KMS-11 (cell line): ENCODE data around the gene SEZ6.

Experiments
- H2AFZ ChIP-seq: fragments of 200-600 bp; sonication (generic); 2 replicates; pipeline ENCODE4 v1.6.1; 2016; ENCODE audit warnings: antibody characterized with exemption, mixed run types, low read depth
- H3K27ac ChIP-seq: fragments of 200-600 bp; sonication (generic); 2 replicates; pipeline ENCODE4 v1.6.1; 2016; ENCODE audit warnings: mild to moderate bottlenecking, mixed run types
- H3K27me3 ChIP-seq: fragments of 200-600 bp; sonication (generic); 2 replicates; pipeline ENCODE4 v1.6.1; 2017; ENCODE audit warnings: mild to moderate bottlenecking, low read depth, mixed run types, moderate library complexity; ENCODE audit not compliant: insufficient read depth
- H3K36me3 ChIP-seq: fragments of 200-600 bp; sonication (generic); 2 replicates; pipeline ENCODE4 v1.6.1; 2017; ENCODE audit warnings: mild to moderate bottlenecking, mixed run types; ENCODE audit not compliant: insufficient read depth
- H3K4me1 ChIP-seq: fragments of 200-600 bp; sonication (generic); 2 replicates; pipeline ENCODE4 v1.6.1; 2016; ENCODE audit warnings: mild to moderate bottlenecking, low read depth, mixed run types; ENCODE audit not compliant: poor library complexity, severe bottlenecking
- H3K4me2 ChIP-seq: fragments of 200-600 bp; sonication (generic); 2 replicates; pipeline ENCODE4 v1.7.0; 2016; ENCODE audit warnings: mild to moderate bottlenecking, mixed run types
- H3K4me3 ChIP-seq: fragments of 200-600 bp; sonication (generic); IDR thresholded peaks from 2 replicates; pipeline ENCODE4 v1.6.1; 2017; ENCODE audit warnings: low read depth, low read length, mixed read lengths; ENCODE audit not compliant: insufficient read depth
- H3K79me2 ChIP-seq: fragments of 200-600 bp; sonication (generic); 2 replicates; pipeline ENCODE4 v1.6.1; 2016; ENCODE audit warnings: low read depth, mixed run types; ENCODE audit not compliant: insufficient read depth
- H3K9ac ChIP-seq: fragments of 200-600 bp; sonication (generic); 2 replicates; pipeline ENCODE4 v1.6.1; 2016; ENCODE audit warnings: mild to moderate bottlenecking, mixed run types
- H4K20me1 ChIP-seq: fragments of 200-600 bp; sonication (generic); 2 replicates; pipeline ENCODE4 v1.6.1; 2016; ENCODE audit warnings: mild to moderate bottlenecking, mixed run types; ENCODE audit not compliant: insufficient read depth
- CTCF ChIP-seq: fragments of 200-600 bp; sonication (generic); conservative IDR thresholded peaks from 2 replicates; pipeline ENCODE4 v1.6.1; 2017; ENCODE audit warnings: low read depth, mild to moderate bottlenecking, antibody characterized with exemption, low read length, moderate library complexity, mixed read lengths

The SEZ6 gene

DNA sequence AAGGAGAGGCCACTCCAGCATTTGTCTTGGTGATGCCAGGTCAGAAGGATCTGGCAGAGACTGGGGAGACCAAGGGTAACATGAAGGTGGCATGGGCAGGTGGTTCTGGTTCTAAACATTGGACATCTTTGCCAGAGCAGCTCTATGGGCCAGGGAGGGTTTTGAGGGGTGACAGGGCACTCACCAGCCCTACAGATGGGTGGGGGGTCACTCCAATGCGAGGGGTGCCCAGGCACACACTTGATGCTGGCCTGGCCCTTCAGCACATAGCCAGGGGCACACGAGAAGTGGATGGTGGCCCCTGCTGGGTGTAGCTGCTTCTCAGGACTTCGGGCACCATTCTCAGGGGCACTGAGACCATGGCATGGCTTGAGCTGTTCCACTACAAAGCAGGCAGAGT lies 49.0 kb downstream of the SEZ6 start:
- no peak overlapping the region for H2AFZ ChIP-seq
- H3K79me2 ChIP-seq, result no peaks in the 10 kb centered on the region
- H3K27ac ChIP-seq, result no peak overlapping the region
- H3K4me3 ChIP-seq, result no peak overlapping the region
- no peak for TF ChIP-seq CTCF
- H4K20me1 ChIP-seq, result no peaks in the 10 kb centered on the region
- no peaks in the 10 kb centered on the region for H3K36me3 ChIP-seq
- H3K4me1 ChIP-seq, result peaks cover 13% of the 10 kb centered on the region
- H3K27me3 ChIP-seq, result peaks cover 5% of the 10 kb centered on the region; the same call in 1 of the 2 replicates
- no peak overlapping the region for H3K9ac ChIP-seq
- H3K4me2 ChIP-seq, result no peak overlapping the region

GRCh38 chr17:28956112-28956511 lies 49.7 kb downstream of the SEZ6 start:
- H3K36me3 ChIP-seq, result no peaks in the 10 kb centered on the region
- H3K79me2 ChIP-seq, result no peaks in the 10 kb centered on the region
- H3K27ac ChIP-seq, result no peak overlapping the region
- H3K9ac ChIP-seq, result no peak overlapping the region
- H3K4me1 ChIP-seq, result peaks cover 13% of the 10 kb centered on the region
- no peak for TF ChIP-seq CTCF
- H3K27me3 ChIP-seq, result no peaks in the 10 kb centered on the region; the same call in 1 of the 2 replicates
- no peak overlapping the region for H2AFZ ChIP-seq
- H4K20me1 ChIP-seq, result no peaks in the 10 kb centered on the region
- no peak overlapping the region for H3K4me3 ChIP-seq
- no peak overlapping the region for H3K4me2 ChIP-seq

DNA sequence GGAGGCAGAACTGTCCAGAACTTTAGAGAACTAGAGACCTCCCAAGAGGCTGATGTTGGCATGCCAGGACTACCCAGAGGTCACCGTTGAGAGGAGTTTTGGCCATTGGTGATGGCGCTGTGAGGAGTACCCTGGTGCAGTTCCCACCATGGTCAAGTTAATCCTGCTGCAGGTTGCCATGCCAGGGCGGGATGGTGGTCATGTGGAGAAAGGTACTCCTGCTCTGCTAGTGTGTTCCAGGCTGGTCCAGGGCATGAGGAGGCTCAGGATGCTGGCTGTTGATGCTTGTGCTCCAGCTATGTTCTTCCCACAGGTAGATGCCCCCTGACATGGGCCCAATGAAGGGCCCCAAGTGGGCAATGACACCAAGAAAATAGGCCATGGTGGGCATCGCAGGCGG lies 50.4 kb downstream of the SEZ6 start:
- Histone ChIP-seq H3K36me3 (no peaks in the 10 kb centered on the region), H4K20me1 (no peaks in the 10 kb centered on the region), H3K9ac (no peak overlapping the region), H3K27ac (no peak overlapping the region), H3K4me3 (no peak overlapping the region), H2AFZ (no peak overlapping the region), H3K4me2 (no peak overlapping the region), H3K4me1 (peaks cover 13% of the 10 kb centered on the region), H3K27me3 (no peaks in the 10 kb centered on the region; the same call in 1 of the 2 replicates), H3K79me2 (peaks cover 4% of the 10 kb centered on the region)
- TF ChIP-seq CTCF, result no peak

DNA sequence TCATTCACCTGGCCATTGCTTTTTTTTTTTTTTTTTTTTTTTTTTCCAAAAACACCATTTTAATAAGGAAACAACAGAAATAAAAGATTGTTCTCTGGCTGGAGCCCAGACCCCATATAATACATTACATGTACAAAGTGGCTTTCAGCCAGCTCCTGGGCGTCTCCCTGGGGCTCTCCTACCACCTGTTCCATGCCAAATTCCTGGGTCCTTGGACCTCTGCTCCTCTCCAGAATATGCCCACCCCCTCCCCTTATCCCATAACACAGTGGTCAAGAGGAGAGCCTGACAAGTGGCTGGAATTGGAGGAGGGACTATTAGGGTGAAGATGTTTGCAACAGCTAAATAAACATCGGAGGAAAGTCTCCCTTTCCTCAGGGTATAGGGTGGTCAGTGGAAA lies 50.9 kb downstream of the SEZ6 start:
- H3K79me2 ChIP-seq, result peaks cover 9% of the 10 kb centered on the region
- H3K4me2 ChIP-seq, result no peak overlapping the region
- peak; percentile 14; the same call in 1 of the 2 replicates for TF ChIP-seq CTCF
- H3K27ac ChIP-seq, result no peak overlapping the region
- no peaks in the 10 kb centered on the region for H3K27me3 ChIP-seq
- H3K36me3 ChIP-seq, result no peaks in the 10 kb centered on the region
- no peaks in the 10 kb centered on the region for H4K20me1 ChIP-seq
- no peak overlapping the region for H2AFZ ChIP-seq
- H3K4me3 ChIP-seq, result no peak overlapping the region
- H3K9ac ChIP-seq, result no peak overlapping the region
- H3K4me1 ChIP-seq, result peaks cover 13% of the 10 kb centered on the region
